OCI-LY3 (cell line): Measurements from ENCODE around the gene GATA2.

Experiments used
- EZH2phosphoT487 ChIP-seq: fragments of 200-600 bp; shearing (Covaris generic); IDR thresholded peaks from 2 replicates; pipeline ENCODE4 v1.6.1; 2018; ENCODE audit warnings: antibody characterized with exemption, mixed run types, low read depth
- TF ChIP-seq, protein P1 (sequence below): fragments of 200-600, 300-600 bp; sonication (generic); IDR thresholded peaks from 2 replicates; pipeline ENCODE4 v1.5.1; 2014; ENCODE audit warnings: antibody characterized with exemption, low read length, low read depth

DNA sequence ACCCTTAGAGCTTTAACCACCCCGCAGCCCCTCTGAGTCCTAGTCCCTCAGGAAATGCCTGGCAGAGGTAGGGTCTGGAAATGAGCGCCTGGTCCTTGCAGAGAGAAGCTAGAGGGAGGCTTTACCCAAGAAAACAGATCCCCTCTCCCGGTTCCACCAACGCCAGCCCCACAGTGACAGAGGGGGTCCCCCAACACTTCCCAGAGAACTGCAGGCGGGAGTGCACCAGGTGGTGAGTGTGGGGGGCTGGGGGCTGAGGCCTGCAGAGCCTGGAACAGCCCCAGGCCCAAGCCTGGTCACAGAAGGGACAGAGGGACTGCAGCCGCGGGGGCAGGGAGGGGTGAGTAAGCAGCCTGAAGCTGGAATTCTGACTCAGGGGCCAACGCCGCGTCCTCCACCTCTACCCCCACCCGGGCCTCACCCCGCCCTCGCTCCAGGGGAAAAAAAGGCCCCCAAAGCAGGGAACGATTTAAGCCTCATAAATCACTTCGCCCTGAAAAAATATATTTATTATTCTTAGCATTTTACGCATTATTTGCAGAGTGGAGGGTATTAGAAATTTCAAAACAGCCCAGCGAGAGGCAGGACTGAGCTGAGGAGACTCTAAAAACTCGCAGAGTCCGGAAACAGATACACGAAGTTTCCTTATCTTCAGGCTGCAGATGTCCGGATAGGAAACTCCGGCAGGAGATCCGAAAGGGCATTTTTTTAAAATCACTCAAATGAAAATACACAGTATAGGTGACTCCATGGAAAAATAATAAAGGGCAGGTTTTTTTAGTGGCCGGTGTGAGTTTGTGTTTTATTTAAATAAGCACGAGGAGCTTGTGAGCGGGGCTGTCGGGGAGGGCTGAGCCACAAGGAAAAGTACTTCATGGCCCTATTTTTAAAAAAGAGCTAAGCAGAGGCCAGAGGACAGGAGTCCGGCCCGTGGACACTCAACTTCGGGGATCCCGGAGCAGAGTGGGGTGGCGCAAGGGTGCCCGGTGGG, 10.0 kb downstream of the GATA2 start:
- TF ChIP-seq, protein P1, sequence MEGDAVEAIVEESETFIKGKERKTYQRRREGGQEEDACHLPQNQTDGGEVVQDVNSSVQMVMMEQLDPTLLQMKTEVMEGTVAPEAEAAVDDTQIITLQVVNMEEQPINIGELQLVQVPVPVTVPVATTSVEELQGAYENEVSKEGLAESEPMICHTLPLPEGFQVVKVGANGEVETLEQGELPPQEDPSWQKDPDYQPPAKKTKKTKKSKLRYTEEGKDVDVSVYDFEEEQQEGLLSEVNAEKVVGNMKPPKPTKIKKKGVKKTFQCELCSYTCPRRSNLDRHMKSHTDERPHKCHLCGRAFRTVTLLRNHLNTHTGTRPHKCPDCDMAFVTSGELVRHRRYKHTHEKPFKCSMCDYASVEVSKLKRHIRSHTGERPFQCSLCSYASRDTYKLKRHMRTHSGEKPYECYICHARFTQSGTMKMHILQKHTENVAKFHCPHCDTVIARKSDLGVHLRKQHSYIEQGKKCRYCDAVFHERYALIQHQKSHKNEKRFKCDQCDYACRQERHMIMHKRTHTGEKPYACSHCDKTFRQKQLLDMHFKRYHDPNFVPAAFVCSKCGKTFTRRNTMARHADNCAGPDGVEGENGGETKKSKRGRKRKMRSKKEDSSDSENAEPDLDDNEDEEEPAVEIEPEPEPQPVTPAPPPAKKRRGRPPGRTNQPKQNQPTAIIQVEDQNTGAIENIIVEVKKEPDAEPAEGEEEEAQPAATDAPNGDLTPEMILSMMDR = no peak
- no peak for TF ChIP-seq EZH2phosphoT487
